ENCODE measurements around the gene DCAF6.

DCAF6 gene

DNA sequence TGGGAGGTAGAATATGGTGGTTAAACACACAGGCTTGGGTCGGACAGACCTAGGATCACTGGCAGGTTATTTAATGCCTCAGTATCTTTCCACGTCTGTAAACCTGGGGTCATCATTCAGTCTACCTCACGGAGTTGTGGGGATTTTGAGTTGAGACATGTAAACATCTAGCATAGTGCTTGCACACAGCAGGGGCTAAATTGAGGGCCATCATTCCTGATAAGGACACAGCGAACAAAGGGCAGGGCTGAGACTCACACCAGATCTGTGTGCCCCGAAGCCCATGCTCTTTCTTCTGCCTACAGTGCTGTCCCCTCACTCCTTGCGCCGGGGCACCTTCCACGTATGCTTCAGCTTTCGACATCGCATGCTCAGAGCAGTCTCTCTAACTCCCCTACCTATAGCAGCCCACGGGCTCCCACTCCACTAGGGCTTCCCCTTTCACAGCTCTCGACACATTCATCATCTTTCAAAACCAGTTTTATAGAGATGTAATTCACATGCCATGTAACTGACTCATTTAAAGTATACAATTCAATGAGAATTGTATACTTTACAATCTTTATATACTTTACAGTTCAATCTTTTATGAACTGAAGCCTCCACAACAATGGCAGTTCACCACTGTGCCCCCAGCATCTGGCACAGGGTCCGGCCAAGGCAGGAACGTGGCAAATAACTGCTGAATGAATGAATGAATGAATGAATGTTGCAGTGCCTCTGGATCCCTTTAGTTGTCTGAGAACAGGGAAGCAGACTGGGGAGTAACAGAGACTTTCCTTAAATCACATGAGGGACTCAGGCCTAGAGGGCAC is 152.2 kb downstream of the DCAF6 start:
- DNase-seq: no peak

DNA sequence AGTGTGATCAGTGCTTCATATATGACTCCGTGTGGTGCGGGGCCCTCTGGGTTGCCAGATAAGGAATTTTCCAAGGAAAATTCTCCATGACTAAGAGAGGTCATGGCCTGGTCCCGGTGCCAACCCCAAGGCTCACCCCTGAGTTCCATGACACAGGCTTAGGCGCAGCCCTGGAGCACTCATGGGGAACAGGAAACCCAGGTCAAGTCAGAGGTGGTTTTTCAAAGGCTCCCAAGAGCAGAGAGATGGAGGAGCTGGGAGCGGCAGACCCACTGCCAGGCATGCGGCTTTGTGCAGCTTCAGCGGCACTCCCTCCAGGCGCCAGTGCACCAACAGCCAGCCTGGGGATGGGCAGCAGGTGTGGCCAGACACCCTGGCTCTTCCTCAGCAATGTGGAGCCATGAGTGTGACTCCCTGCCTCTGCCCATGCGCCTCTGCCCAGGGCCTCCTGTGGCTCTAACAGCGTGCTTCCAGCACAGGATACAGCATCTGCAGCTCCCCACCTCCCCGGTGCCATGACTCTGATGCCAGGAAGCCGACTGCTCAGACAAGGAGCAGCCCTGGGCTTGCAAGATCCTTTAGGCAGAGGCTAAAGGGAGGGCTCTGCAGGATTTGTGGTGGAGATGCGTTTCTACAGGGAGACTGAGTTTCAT is 153.0 kb downstream of the DCAF6 start:
- no peak for DNase-seq

GRCh38 chr1:168089979-168090337 is 153.5 kb downstream of the DCAF6 start:
- no peak for DNase-seq

DNA sequence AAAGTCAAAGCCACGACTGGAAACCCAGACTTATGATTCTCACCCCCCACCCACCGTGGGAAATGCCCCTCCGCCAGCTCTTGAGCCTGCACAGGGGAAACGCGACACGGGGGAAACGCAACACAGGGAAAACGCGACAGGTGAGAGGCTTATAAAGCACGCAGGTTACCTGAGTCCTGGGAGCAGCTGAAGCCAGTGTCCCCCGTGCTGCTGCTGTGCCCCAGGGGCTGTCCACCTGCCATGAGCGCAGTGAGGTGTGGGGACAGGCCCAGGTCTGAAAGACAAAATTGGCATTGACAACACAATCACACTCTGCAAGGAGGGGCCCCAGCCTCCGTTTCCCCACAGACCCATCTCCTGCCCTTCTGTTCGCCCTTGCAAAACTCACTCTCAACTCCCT is 153.9 kb downstream of the DCAF6 start:
- no peak for DNase-seq

DNA sequence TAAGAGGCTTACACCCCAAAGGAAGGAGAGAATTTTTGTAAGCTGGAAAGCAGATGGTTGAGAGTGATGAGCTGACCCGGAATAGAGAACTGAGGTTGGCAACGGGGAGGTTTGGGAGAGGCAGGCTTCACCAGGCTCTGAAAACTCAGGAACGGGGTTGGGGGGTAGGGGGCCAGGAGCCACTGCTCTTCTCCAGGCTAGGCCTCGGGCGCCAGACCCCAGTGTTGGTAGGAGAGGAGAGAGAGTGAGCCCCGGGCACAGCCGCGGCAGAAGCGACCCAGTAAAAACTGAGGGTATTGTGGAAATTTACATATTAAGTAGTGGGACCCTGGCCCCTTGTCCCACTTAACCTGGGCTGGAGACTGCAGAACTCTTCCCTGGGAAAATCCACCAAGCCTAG is 154.6 kb downstream of the DCAF6 start:
- no peak for DNase-seq

- no peak for DNase-seq
Measured at GRCh38 chr1:168091720-168092550, 155.5 kb downstream of the DCAF6 start.

- no peak for DNase-seq
Measured at GRCh38 chr1:168092566-168093355, 156.3 kb downstream of the DCAF6 start.

DNA sequence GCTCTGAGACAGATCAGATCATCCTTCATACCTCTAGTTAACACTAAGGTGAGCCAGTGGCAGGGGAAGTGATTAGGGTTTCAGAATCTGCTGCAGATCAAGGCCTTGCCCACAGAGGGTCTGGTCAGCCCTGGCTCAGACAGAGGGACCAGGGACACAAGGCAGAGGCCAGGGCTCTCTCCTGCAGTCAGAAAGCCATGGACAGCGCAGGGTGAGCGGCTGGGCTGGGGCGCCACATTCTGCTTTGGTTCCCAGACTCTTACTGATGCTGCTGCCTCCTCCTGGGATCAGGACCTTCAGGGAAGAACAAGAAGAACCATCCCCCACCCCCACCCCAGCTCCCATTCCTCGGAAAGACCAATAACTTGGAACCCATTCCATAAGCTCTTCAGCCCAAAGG is 157.1 kb downstream of the DCAF6 start:
- DNase-seq: no peak

GRCh38 chr1:168095476-168095875 is 159.0 kb downstream of the DCAF6 start:
- DNase-seq: peak; percentile 32

DNA sequence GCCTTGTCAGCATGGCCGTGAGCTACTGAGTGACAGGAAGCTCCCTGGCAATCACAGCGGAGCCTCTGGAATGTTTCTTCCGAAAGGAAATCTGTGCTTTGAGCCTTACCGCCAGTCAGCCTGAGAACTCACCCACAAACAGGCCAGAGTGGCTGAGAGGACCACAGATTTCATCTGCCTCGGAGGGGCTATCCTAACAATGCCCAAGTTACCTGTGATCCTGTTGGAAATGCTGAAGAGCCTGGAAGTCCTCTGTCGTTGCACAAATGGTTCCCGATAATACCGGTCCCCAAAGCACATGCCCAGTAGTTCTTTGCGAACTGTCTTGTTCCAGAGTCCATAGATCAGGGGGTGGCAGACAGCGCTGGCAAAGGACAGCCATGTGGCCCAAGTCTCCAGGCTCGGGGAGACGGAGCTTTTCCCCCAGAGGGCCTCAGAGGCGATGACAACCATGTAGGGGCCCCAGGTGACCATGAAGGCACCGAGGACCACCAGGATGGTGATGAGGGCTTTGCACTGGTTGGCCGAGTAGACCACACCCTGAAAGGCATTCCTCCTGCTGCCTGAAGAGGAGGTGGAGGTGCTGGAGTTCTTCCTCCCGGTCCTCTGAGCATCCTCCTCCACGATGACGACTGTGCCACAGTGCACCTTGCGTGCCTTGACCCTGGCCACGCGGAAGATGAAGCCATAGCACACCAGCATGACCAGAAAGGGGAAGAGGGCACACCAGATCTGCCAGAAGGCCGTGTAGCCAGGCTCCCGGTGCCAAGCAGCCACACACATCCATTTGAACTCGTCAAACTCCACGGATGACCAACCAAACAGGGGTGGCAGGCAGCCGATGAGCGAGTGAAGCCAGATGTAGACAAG is 160.0 kb downstream of the DCAF6 start:
- DNase-seq: peak; percentile 38

DNA sequence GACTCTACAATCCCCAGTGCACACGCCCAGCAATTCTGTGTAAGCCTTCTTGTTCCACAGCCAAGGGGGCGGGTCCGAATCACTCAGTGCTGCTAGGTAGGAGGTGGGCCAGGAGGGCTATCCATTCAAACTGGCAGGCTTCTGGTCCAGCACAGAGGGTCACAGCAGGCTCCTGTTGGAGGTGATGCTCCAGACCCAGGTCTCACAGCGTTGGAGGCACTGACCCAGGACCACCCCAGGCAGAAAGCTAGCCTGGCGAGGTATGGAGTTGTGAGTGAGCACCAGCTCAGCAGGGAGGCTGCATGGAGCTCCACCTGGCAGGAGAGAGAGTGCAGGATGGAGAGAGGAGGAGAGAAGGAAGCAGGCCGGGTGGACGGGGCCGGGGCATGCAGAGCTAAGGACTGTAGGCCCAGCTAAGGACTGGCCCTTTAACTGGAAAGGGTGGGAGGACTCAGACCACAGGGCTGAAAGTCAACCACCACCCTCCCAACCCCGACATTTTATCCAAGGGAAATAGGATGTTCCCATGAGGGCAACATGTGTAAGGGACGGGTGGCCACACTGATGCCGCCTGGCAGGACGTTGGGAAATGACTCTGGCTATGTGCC is 161.5 kb downstream of the DCAF6 start:
- peak; percentile 51 for DNase-seq

DNA sequence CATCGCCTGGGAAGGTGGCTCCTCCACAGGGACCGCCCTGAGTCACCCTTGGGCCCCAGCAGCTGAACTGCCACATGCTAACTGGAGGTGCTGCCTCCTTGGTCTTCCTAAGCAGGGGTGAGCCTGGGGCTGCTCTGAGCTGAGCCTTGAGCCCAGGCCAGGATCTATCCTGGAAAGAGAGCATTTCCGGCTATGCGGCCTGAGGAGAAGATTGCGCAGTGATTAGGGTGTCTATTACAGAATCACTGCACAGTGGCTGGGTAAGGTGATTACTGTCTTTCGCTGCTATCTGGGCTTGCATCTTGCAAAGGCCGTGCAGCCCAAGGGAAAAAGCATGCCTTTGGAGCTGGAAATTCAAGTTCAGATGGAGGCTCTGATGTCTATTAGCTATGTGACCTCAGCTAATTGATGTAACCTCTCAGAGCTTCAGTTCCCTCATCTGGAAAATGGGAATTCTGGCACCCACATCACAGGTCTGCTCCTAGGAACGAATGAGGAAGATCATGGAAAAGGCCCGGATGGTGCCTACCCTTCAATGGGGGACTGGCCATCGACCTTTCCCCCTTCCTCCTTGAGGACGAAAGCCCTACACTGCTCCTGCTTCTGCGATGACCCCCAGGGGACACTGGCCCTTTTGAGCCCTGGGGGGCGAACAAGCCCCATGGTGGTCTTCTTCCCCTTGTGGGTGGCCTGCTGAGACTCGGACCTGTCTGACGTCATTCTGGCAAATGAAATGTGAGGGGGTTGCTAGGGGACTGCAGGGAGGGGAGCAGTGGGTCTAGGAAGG is 162.2 kb downstream of the DCAF6 start:
- no peak for DNase-seq

- DNase-seq: no peak
Measured at GRCh38 chr1:168099337-168099801, 162.9 kb downstream of the DCAF6 start.

DNA sequence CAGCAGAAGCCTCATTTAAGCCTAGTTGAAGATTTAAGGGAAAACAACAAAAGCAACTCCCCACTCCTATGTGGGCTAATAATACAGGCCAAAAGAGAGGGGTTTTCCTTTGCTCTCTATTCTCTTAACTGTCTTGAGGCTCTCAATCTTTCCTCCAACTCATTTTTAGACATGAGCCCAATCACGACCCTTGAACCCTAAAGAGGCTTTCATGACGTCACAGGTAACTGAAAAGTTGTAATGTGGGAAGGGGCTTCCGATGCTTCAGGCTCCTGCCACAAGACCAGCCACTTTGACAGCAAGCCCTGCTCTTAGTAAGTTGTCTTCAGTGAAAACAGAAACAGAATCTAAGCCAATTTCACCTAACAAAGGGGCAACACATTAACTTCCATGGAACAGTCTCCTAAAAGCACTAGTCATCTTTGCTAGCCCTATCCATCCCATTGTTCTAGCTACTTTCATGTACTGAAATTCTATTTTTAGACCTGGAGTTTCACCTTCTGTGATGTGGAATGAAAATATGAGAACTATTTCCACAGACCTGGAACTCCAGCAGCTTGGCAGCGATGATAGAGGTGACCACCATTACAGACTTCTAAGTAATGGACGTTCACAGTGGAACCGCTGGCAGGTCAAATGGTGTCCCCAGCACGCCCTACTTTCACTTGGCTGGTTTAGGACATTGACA is 164.0 kb downstream of the DCAF6 start:
- DNase-seq: no peak

DNA sequence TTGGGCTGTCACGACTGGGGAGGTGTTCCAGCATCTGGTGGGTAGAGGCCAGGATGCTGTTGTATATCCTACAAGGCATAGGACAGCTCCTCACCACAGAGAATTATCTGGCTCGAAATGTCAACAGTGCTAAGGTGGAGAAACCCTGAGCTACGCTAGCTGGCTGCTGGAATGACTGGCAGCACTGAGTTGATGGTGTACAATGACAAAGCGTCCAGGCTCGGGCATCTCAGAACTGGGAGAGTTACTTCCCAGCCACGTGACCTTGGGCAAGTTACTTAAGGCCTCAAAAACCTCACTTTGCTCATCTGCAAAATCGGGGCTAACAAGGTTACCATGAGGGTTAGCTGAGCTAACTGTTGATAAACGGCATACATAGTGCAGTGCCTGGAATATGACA is 164.9 kb downstream of the DCAF6 start:
- DNase-seq: no peak

DNA sequence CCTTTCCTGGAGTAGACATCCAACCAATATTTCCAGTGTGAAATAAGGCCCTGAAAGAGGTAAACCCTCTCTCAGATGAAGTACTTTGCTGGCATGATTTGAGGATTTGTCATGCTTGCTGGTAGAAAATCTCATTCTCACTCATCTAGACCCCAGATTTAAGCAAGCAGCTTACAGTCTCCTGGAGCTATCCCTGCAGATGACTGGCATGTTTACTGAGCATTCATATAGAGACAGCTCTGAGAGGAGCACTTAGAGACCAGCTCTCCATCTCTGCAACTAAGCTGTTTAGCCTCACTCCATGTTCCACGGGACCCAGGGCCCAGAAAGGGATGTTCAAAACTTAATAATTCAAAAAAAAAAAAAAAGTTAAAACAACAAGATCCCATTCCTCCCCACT is 166.0 kb downstream of the DCAF6 start:
- DNase-seq: no peak

DNA sequence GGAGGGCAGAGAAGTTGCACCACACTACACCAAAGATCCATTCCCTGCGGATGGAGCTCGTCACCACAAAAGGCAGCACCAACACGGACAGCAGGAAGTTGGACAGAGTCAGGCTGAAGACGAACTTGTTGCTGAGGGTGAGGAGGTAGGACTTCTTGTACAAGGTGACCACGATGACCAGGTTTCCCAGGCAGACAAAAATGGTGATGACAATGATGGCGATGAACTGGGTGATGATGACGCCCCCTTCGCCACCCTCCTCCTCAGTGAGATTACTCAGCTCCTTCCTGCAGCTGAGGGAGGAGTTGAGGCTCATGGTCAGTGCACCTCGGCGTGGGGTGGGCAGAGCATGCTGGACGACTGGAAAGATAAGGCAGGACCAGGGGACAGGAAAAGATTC is 168.1 kb downstream of the DCAF6 start:
- no peak for DNase-seq

DNA sequence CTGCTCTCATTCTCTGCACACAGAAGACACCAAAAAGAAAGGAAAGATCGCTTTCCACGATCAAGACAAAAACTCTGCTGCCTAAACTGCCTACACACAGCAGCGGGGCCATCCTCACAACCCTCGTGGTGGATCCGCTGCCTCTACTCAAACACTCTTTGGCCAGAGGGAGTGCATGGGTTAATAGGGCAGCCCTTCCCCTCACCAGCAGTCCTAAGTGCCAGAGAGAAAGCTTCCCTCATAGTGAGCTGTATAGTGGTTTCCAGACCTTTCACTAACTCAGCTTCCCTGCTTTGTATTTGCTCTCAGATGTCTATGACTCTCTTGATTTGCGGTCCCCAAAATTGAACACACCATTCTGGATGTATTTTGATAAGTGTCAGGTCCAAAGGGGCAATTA is 169.4 kb downstream of the DCAF6 start:
- DNase-seq: no peak

DNA sequence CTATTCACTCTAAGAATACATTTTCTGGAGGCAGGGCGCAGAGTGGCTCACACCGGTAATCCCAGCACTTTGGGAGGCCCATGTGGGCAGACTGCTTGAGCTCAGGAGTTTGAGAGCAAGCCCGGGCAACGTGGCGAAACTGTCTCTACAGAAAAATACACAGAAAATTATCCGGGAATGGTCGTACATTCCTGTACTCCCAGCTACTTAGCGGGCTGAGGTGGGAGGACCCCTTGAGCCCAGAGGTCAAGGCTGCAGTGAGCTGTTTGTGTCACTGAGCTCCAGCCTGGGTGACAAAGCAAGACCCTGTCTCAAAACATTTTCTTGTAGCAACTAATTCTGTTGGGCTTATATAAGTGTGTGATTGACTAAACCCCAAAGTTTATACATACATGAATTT is 169.8 kb downstream of the DCAF6 start:
- no peak for DNase-seq
